GM12891 (cell line): ENCODE results near the gene FLNA.
"Not testable (repeated sequence)": the region's sequence is repeated elsewhere in the genome, so short reads cannot be mapped to it uniquely, and the experiment has no call there.

Source experiments
- DNase-seq: peaks from one replicate; pipeline ENCODE4 v3.0.0; 2011; ENCODE audit warnings: low spot score; ENCODE audit not compliant: insufficient read length
- FAIRE-seq: peaks from 2 replicates; lab custom pipeline; 2011; peaks lifted over from hg19 to GRCh38; lab: Jason Lieb, UNC
- PAX5 ChIP-seq: IDR thresholded peaks from 2 replicates; pipeline ENCODE4 v1.6.1; 2011; ENCODE audit warnings: low read length, moderate library complexity, mild to moderate bottlenecking; ENCODE audit not compliant: insufficient read depth, severe bottlenecking
- POLR2A ChIP-seq: IDR thresholded peaks from 2 replicates; pipeline ENCODE4 v1.6.1; 2011; ENCODE audit warnings: low read depth, low read length, control low read depth
- POLR2AphosphoS5 ChIP-seq: IDR thresholded peaks from 2 replicates; pipeline ENCODE4 v1.6.1; 2011; ENCODE audit warnings: low read depth, low read length, control low read depth
- POU2F2 ChIP-seq: IDR thresholded peaks from 2 replicates; pipeline ENCODE4 v1.6.1; 2011; ENCODE audit warnings: low read depth, mild to moderate bottlenecking, control low read depth, low read length, moderate library complexity
- SPI1 ChIP-seq: IDR thresholded peaks from 2 replicates; pipeline ENCODE4 v1.6.1; 2011; ENCODE audit warnings: low read depth, low read length, control low read depth
- TAF1 ChIP-seq: IDR thresholded peaks from 2 replicates; pipeline ENCODE4 v1.6.1; 2011; ENCODE audit warnings: low read depth, low read length, control low read depth

The FLNA gene

DNA sequence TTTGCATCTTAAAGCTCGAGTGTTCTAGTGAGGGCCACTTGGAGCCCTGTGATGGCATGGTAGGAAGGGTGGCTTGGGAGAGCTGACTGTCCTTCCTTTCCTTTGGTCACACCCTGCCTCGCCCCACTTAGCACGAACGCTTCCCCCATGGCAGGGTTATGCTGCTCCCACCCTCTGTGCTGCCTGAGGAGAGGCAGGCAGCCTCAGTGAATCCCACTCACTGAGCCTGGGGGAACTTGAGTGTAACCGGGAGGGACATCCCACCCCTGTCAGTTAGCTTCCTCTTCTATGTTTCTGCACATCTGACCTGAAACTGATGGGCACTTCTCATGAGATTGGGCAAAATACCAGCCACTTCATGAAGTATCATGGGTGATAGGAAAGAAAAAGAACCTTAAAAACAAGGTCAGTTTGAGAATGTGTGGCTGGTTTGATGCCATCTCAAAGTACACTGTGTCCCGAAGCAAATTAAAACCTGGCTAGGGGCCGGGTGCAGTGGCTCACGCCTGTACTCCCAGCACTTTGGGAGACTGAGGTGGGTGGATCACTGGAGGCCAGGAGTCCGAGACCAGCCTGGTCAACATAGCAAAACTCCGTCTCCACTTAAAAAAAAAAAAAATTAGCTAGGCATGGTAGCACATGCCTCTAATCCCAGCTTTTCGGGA, 68.8 kb downstream of the FLNA start:
- TF ChIP-seq POLR2A: no peak
- no peak for TF ChIP-seq POLR2AphosphoS5
- TF ChIP-seq POU2F2: no peak
- TF ChIP-seq PAX5: no peak
- TF ChIP-seq SPI1: no peak
- no peak for TF ChIP-seq TAF1
- no peak for DNase-seq
- FAIRE-seq: no peak

GRCh38 chrX:154304846-154305245, 69.6 kb downstream of the FLNA start:
- FAIRE-seq (no peak), DNase-seq (no peak)
- TF ChIP-seq POU2F2 (no peak), SPI1 (no peak), TAF1 (no peak), POLR2A (no peak), PAX5 (no peak), POLR2AphosphoS5 (no peak)

DNA sequence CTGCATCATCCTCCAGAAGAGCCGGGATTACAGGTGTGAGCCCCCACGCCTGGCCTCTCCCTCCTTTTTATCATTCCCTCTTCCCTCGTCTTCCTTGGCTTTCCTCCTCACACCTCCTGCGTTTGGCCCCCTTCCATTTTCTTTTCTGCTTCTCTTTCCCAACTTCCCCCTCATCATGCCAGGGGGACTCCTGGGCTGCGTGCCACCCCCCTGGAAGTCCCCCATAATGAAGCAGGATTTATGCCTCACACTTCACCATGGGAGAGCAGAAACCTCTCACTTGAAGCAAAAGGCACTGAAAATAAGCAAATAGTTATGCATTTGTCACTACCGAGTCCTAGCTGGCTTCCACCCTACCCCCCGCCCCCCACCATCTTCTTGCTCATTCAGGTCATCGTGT, 71.0 kb downstream of the FLNA start:
- DNase-seq (no peak), FAIRE-seq (no peak)
- no peak for TF ChIP-seq PAX5
- no peak for TF ChIP-seq POLR2A
- TF ChIP-seq POU2F2: no peak
- TF ChIP-seq POLR2AphosphoS5: no peak
- TF ChIP-seq TAF1: no peak
- no peak for TF ChIP-seq SPI1

GRCh38 chrX:154302998-154303397, 71.4 kb downstream of the FLNA start:
- not testable (repeated sequence) for DNase-seq, FAIRE-seq

- TF ChIP-seq TAF1 (no peak), SPI1 (no peak), POLR2AphosphoS5 (no peak), POU2F2 (no peak), POLR2A (no peak), PAX5 (no peak)
- FAIRE-seq (no peak), DNase-seq (no peak)
Measured at GRCh38 chrX:154300816-154301215, 73.6 kb downstream of the FLNA start.
